Smooth muscle cell (in vitro differentiated cells): ENCODE measurements around the gene ANKRD16. TPM values are rescaled to one million over a fixed set of nuclear protein-coding genes. Genes with fewer than 3 reads are reported as not detected.
"Not testable (repeated sequence)": the region's sequence is repeated elsewhere in the genome, so short reads cannot be mapped to it uniquely, and the experiment has no call there.

ENCODE experiments used
- DNase-seq: peaks from one replicate; lab custom pipeline; 2025; ENCODE audit not compliant: unreplicated experiment; lab: John Stamatoyannopoulos, UW
- H2AFZ ChIP-seq: fragments of 200-600 bp; sonication (generic); 2 replicates; pipeline ENCODE4 v1.6.0; 2016; ENCODE audit warnings: antibody characterized with exemption, low read depth, mild to moderate bottlenecking
- H3F3A ChIP-seq: fragments of 200-600 bp; sonication (generic); 2 replicates; pipeline ENCODE4 v1.6.0; 2017; ENCODE audit warnings: antibody characterized with exemption, low read depth
- H3K27ac ChIP-seq: fragments of 200-600 bp; sonication (generic); 2 replicates; pipeline ENCODE4 v1.5.1; 2016; ENCODE audit warnings: low read depth, mild to moderate bottlenecking
- H3K27me3 ChIP-seq: fragments of 200-600 bp; sonication (generic); 2 replicates; pipeline ENCODE4 v1.6.1; 2016; ENCODE audit warnings: low read depth, mild to moderate bottlenecking
- H3K36me3 ChIP-seq: fragments of 200-600 bp; sonication (generic); 2 replicates; pipeline ENCODE4 v1.5.1; 2016; ENCODE audit warnings: low read depth
- H3K4me1 ChIP-seq: fragments of 200-600 bp; sonication (generic); 2 replicates; pipeline ENCODE4 v1.5.1; 2016; ENCODE audit warnings: low read depth
- H3K4me2 ChIP-seq: fragments of 200-600 bp; sonication (generic); 2 replicates; pipeline ENCODE4 v1.6.0; 2016; ENCODE audit warnings: mild to moderate bottlenecking
- H3K4me3 ChIP-seq: fragments of 200-600 bp; sonication (generic); 2 replicates; pipeline ENCODE4 v1.5.1; 2016; ENCODE audit warnings: mild to moderate bottlenecking
- H3K79me2 ChIP-seq: fragments of 200-600 bp; sonication (generic); 2 replicates; pipeline ENCODE4 v1.6.0; 2016; ENCODE audit warnings: low read depth, mild to moderate bottlenecking
- H3K9ac ChIP-seq: fragments of 200-600 bp; sonication (generic); 2 replicates; pipeline ENCODE4 v1.6.0; 2016; ENCODE audit warnings: low read depth
- H3K9me3 ChIP-seq: fragments of 200-600 bp; sonication (generic); replicated peaks from 2 replicates; pipeline ENCODE4 v1.5.1; 2016; ENCODE audit warnings: low read depth
- H4K20me1 ChIP-seq: fragments of 200-600 bp; sonication (generic); 2 replicates; pipeline ENCODE4 v1.6.0; 2016; ENCODE audit warnings: low read depth
- CTCF ChIP-seq: fragments of 200-600 bp; sonication (generic); IDR thresholded peaks from 2 replicates; pipeline ENCODE4 v1.5.1; 2017; ENCODE audit warnings: borderline replicate concordance, mild to moderate bottlenecking, antibody characterized with exemption; ENCODE audit not compliant: insufficient read depth, poor library complexity, severe bottlenecking
- WGBS: methylation state at CpG from one replicate; pipeline ENCODE4 v1.1.7; 2016; ENCODE audit warnings: low lambda C conversion rate; 5-methylcytosine and 5-hydroxymethylcytosine counted together
- polyA plus RNA-seq: library from polyadenylated mRNA; unstranded; fragments of >200 nt; fragmentation: Nextera tagmentation; extraction: Ambion mirVana; gene quantifications from 2 replicates; pipeline ENCODE4 v1.2.1, GENCODE V29; 2016
- total RNA-seq: library from RNA; depleted of rRNA; stranded (reverse); fragments of >200 nt; gene quantifications from 2 replicates; pipeline ENCODE4 v1.2.3, GENCODE V29; 2014

The ANKRD16 gene
- total and polyA plus RNA-seq, 2 experiments from 2014 or later: 2.7 to 10.3 TPM

GRCh38 chr10:5882961-5883360 lies 6.7 kb downstream of the ANKRD16 start:
- Histone ChIP-seq H3K27ac (no peak overlapping the region), H3F3A (no peaks in the 10 kb centered on the region), H3K4me2 (no peak overlapping the region), H3K36me3 (peaks cover 4% of the 10 kb centered on the region), H3K4me3 (no peak overlapping the region), H3K27me3 (no peaks in the 10 kb centered on the region), H3K9ac (no peak overlapping the region), H3K79me2 (peaks cover 4% of the 10 kb centered on the region), H2AFZ (no peak overlapping the region), H4K20me1 (no peaks in the 10 kb centered on the region), H3K9me3 (no peaks in the 10 kb centered on the region), H3K4me1 (peaks cover 4% of the 10 kb centered on the region)
- no peak for DNase-seq
- WGBS: 84% methylated on average over 8 of the region's 8 CpGs
- no peak for TF ChIP-seq CTCF

GRCh38 chr10:5877041-5877440 lies 12.7 kb downstream of the ANKRD16 start:
- not testable (repeated sequence) for H3K4me1 ChIP-seq, H4K20me1 ChIP-seq, H3K4me3 ChIP-seq, H3K36me3 ChIP-seq, H3F3A ChIP-seq, H3K79me2 ChIP-seq, H3K9ac ChIP-seq, H3K27me3 ChIP-seq, DNase-seq, H3K9me3 ChIP-seq, H2AFZ ChIP-seq, H3K4me2 ChIP-seq
- peak overlapping the region; percentile 5 for H3K27ac ChIP-seq
- 91% methylated on average over 7 of the region's 7 CpGs for WGBS

- H3K4me2 ChIP-seq: no peak overlapping the region
- no peaks in the 10 kb centered on the region for H3K9me3 ChIP-seq
- no peak overlapping the region for H3K4me3 ChIP-seq
- no peak overlapping the region for H3K9ac ChIP-seq
- TF ChIP-seq CTCF: no peak
- no peaks in the 10 kb centered on the region for H3K79me2 ChIP-seq
- no peak overlapping the region for H2AFZ ChIP-seq
- no peak for DNase-seq
- peaks cover 3% of the 10 kb centered on the region for H3K36me3 ChIP-seq
- no peaks in the 10 kb centered on the region for H3K4me1 ChIP-seq
- no peaks in the 10 kb centered on the region for H4K20me1 ChIP-seq
- WGBS: 71% methylated on average over 14 of the region's 14 CpGs
- H3F3A ChIP-seq: no peaks in the 10 kb centered on the region
- H3K27ac ChIP-seq: peak overlapping the region; percentile 5
- H3K27me3 ChIP-seq: no peaks in the 10 kb centered on the region
Observed at GRCh38 chr10:5876181-5876768, 13.4 kb downstream of the ANKRD16 start.

GRCh38 chr10:5873515-5873995 lies 16.1 kb downstream of the ANKRD16 start:
- Histone ChIP-seq H3F3A (no peaks in the 10 kb centered on the region), H3K79me2 (no peaks in the 10 kb centered on the region), H3K4me2 (no peak overlapping the region), H2AFZ (no peak overlapping the region), H3K4me3 (no peak overlapping the region), H3K9me3 (no peaks in the 10 kb centered on the region), H3K36me3 (peaks cover 3% of the 10 kb centered on the region), H3K4me1 (no peaks in the 10 kb centered on the region), H3K9ac (no peak overlapping the region), H3K27me3 (no peaks in the 10 kb centered on the region), H3K27ac (no peak overlapping the region), H4K20me1 (no peaks in the 10 kb centered on the region)
- WGBS: 63% methylated on average over 9 of the region's 9 CpGs
- DNase-seq: peak; percentile 5
- TF ChIP-seq CTCF: peak; percentile 71
